Measurements from ENCODE around the gene ATG5. TPM values are rescaled to one million over a fixed set of nuclear protein-coding genes. Genes with fewer than 3 reads are reported as not detected.

Gene ATG5
- polyA plus RNA-seq, 1 donor from 2014 or later: 45.5 TPM

DNA sequence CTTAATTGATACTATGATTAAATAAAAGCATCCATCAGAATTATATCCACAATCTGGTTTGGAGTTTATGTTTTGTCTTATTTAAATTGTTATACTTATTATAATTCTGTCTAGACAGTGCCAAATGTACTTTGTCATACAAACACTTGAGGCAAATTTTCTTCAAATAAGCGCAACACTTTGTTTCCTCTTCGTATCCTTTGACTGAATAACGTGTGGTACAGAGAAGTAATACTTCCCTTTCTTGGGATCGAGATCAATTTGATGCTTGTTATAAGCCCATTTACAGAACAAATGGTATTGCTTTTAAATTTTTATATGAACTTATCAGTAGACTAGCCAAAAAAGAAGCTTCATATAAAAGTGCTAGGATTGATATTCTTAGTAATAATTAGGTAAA lies 111.0 kb downstream of the ATG5 start:
- Histone ChIP-seq H4K20me1 (ENCODE audit: insufficient read depth) (no peaks in the 10 kb centered on the region), H3K27ac (ENCODE audit: low read length) (no peak overlapping the region), H3K36me3 (ENCODE audit: insufficient read depth, low read length) (no peaks in the 10 kb centered on the region), H3K4me2 (ENCODE audit: low read length) (no peak overlapping the region), H3K4me3 (ENCODE audit: low read length) (no peak overlapping the region), H3F3A (ENCODE audit: insufficient read depth, low read length, poor library complexity, severe bottlenecking) (no peaks in the 10 kb centered on the region), H3K9me3 (ENCODE audit: low read length) (no peaks in the 10 kb centered on the region), H3K9me2 (ENCODE audit: insufficient read depth, low read length) (no peaks in the 10 kb centered on the region), H3K79me2 (replicated peaks; ENCODE audit: insufficient read depth, low read length) (no peaks in the 10 kb centered on the region), H3K9ac (ENCODE audit: low read length) (no peak overlapping the region), H3K27me3 (ENCODE audit: insufficient read depth, low read depth, low read length) (no peaks in the 10 kb centered on the region), H2AFZ (ENCODE audit: low read depth, low read length) (no peak overlapping the region)
- TF ChIP-seq SMC3 (conservative IDR thresholded peaks at IDR 0.05; ENCODE audit: poor library complexity): no peak
- no peak for TF ChIP-seq EP300 (conservative IDR thresholded peaks at IDR 0.05; ENCODE audit: poor library complexity, severe bottlenecking)
- TF ChIP-seq TAF1 (IDR thresholded peaks at IDR 0.05; ENCODE audit: low read depth): no peak
- TF ChIP-seq POLR2AphosphoS5 (IDR thresholded peaks at IDR 0.05): no peak
- no peak for TF ChIP-seq RAD21 (conservative IDR thresholded peaks at IDR 0.05)
- TF ChIP-seq, protein P1, sequence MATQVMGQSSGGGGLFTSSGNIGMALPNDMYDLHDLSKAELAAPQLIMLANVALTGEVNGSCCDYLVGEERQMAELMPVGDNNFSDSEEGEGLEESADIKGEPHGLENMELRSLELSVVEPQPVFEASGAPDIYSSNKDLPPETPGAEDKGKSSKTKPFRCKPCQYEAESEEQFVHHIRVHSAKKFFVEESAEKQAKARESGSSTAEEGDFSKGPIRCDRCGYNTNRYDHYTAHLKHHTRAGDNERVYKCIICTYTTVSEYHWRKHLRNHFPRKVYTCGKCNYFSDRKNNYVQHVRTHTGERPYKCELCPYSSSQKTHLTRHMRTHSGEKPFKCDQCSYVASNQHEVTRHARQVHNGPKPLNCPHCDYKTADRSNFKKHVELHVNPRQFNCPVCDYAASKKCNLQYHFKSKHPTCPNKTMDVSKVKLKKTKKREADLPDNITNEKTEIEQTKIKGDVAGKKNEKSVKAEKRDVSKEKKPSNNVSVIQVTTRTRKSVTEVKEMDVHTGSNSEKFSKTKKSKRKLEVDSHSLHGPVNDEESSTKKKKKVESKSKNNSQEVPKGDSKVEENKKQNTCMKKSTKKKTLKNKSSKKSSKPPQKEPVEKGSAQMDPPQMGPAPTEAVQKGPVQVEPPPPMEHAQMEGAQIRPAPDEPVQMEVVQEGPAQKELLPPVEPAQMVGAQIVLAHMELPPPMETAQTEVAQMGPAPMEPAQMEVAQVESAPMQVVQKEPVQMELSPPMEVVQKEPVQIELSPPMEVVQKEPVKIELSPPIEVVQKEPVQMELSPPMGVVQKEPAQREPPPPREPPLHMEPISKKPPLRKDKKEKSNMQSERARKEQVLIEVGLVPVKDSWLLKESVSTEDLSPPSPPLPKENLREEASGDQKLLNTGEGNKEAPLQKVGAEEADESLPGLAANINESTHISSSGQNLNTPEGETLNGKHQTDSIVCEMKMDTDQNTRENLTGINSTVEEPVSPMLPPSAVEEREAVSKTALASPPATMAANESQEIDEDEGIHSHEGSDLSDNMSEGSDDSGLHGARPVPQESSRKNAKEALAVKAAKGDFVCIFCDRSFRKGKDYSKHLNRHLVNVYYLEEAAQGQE (IDR thresholded peaks at IDR 0.05; ENCODE audit: borderline replicate concordance): no peak
- TF ChIP-seq MXI1 (conservative IDR thresholded peaks at IDR 0.05; ENCODE audit: poor library complexity, severe bottlenecking): no peak
- TF ChIP-seq, protein P2, sequence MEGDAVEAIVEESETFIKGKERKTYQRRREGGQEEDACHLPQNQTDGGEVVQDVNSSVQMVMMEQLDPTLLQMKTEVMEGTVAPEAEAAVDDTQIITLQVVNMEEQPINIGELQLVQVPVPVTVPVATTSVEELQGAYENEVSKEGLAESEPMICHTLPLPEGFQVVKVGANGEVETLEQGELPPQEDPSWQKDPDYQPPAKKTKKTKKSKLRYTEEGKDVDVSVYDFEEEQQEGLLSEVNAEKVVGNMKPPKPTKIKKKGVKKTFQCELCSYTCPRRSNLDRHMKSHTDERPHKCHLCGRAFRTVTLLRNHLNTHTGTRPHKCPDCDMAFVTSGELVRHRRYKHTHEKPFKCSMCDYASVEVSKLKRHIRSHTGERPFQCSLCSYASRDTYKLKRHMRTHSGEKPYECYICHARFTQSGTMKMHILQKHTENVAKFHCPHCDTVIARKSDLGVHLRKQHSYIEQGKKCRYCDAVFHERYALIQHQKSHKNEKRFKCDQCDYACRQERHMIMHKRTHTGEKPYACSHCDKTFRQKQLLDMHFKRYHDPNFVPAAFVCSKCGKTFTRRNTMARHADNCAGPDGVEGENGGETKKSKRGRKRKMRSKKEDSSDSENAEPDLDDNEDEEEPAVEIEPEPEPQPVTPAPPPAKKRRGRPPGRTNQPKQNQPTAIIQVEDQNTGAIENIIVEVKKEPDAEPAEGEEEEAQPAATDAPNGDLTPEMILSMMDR (IDR thresholded peaks at IDR 0.05; ENCODE audit: poor library complexity, severe bottlenecking): no peak

DNA sequence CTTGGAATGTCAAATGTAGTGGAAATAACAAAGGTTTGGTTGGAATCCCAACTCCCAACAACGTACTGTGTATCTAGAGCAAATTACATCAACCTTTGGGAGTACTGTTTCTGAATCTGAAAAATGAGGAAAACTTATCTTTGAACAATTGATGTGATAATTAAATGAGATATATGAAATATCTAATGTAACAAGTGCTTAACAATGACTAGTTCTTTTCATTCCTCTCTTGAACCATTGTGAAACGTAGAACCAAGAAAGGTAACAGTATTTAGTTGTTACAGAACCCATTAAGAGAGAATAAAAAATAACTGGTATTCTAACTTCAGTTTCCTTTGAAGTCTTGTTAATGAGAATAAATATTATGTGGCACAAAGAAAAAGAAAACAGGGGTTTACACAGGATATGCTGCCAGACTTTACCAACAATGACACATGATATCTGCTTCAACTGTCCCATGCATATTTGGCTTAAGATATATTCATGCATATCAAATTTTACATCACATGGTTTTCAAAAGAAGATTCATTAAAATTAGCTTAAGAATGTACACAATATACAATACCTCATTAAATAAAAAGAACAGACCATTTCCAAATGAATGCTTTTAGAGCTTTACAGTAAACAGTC lies 111.8 kb downstream of the ATG5 start:
- Histone ChIP-seq H3K79me2 (replicated peaks; ENCODE audit: insufficient read depth, low read length) (no peaks in the 10 kb centered on the region), H3K9me2 (ENCODE audit: insufficient read depth, low read length) (no peaks in the 10 kb centered on the region), H3K36me3 (ENCODE audit: insufficient read depth, low read length) (no peaks in the 10 kb centered on the region), H3K9ac (ENCODE audit: low read length) (no peak overlapping the region), H3K27ac (ENCODE audit: low read length) (no peak overlapping the region), H4K20me1 (ENCODE audit: insufficient read depth) (no peaks in the 10 kb centered on the region), H3K9me3 (ENCODE audit: low read length) (no peaks in the 10 kb centered on the region), H2AFZ (ENCODE audit: low read depth, low read length) (no peak overlapping the region), H3K4me3 (ENCODE audit: low read length) (no peak overlapping the region), H3K27me3 (ENCODE audit: insufficient read depth, low read depth, low read length) (no peaks in the 10 kb centered on the region), H3K4me2 (ENCODE audit: low read length) (no peak overlapping the region), H3F3A (ENCODE audit: insufficient read depth, low read length, poor library complexity, severe bottlenecking) (no peaks in the 10 kb centered on the region)
- no peak for TF ChIP-seq SMC3 (conservative IDR thresholded peaks at IDR 0.05; ENCODE audit: poor library complexity)
- TF ChIP-seq RAD21 (conservative IDR thresholded peaks at IDR 0.05): no peak
- TF ChIP-seq POLR2AphosphoS5 (IDR thresholded peaks at IDR 0.05): no peak

DNA sequence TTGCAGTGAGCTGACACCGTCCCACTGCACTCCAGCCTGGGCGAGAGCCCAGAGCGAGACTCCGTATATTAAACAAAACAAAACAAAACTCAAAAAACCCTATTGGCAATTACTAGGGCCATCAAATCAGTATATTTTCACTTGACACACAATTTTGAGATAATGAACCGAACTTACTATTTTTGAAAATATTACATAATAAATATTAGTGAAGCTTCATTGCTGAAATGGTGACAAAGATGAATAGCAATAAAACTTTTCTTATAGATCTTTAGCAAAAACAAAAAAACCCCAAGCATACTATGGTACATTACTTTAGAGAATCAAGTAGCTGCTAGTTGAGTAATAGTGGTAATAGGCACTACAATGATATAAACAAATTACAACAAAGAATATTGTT lies 113.0 kb downstream of the ATG5 start:
- Histone ChIP-seq H3K4me3 (ENCODE audit: low read length) (no peak overlapping the region), H2AFZ (ENCODE audit: low read depth, low read length) (no peak overlapping the region), H3K9me2 (ENCODE audit: insufficient read depth, low read length) (no peaks in the 10 kb centered on the region), H3K36me3 (ENCODE audit: insufficient read depth, low read length) (no peaks in the 10 kb centered on the region), H3K4me2 (ENCODE audit: low read length) (no peak overlapping the region), H3K27me3 (ENCODE audit: insufficient read depth, low read depth, low read length) (no peaks in the 10 kb centered on the region), H4K20me1 (ENCODE audit: insufficient read depth) (no peaks in the 10 kb centered on the region), H3K9ac (ENCODE audit: low read length) (no peak overlapping the region), H3K79me2 (replicated peaks; ENCODE audit: insufficient read depth, low read length) (no peaks in the 10 kb centered on the region), H3K9me3 (ENCODE audit: low read length) (no peaks in the 10 kb centered on the region), H3K27ac (ENCODE audit: low read length) (no peak overlapping the region), H3F3A (ENCODE audit: insufficient read depth, low read length, poor library complexity, severe bottlenecking) (no peaks in the 10 kb centered on the region)
- TF ChIP-seq POLR2AphosphoS5 (IDR thresholded peaks at IDR 0.05): no peak
- TF ChIP-seq EZH2 (IDR thresholded peaks at IDR 0.05; ENCODE audit: borderline replicate concordance, insufficient read depth, low read length, poor library complexity, severe bottlenecking): no peak
- TF ChIP-seq, protein P2 (IDR thresholded peaks at IDR 0.05; ENCODE audit: poor library complexity, severe bottlenecking): no peak

All from neural cell (in vitro differentiated cells).